HG03354 (cell line): ENCODE measurements around the gene CCPG1.

Source experiments
- ATAC-seq: cut with Tn5 transposase; IDR thresholded peaks from one replicate; pipeline ENCODE4 v1.9.1; 2021; ENCODE audit warnings: mild to moderate bottlenecking; ENCODE audit not compliant: unreplicated experiment, poor library complexity, severe bottlenecking

The CCPG1 gene

GRCh38 chr15:55320963-55321362, 87.2 kb downstream of the CCPG1 start:
- no peak for ATAC-seq

DNA sequence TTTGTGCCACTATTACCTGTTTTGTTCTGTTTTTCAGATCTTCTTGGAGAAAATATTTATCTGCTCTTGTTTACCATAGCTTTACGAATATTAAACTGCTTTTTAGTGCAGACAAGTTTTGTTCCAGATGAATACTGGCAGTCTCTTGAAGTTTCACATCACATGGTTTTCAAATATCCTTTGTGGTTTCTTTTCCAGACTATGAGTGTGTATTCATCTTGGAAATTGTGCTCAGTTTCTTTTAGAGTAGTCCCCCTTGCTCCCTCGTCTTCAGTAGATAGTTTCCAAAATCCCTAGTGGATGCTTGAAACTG, 88.0 kb downstream of the CCPG1 start:
- no peak for ATAC-seq

DNA sequence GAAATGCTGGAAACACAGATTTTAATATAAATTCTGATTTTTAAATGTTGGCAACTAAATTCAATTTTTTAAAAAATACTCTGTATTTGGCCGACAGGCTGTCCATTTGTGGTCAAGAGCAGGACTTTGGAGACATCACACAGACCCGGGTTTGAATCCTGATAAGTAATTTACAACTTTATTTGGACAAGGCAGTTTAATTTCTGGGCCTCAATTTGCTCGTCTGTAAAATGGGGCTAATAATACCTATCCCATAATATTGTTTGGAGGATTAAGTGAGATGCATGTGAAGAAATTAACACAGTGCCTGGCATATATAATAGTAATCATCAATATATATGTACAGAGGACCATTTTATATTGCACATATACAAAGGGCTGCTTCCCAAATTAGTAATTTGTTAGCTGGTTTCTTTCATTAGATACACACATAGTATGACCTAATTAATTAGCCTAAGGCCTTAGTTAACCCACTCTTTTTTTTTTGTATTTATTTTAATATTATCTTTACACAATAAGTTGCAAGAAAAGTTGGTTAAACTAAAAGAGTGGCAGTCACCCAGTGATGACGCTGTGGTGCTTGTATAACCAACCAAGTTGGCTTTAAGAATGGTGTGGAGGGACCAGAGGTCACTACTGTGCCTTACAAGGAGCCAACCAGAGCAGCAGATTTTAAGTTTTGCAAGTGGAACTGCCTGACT, 88.5 kb downstream of the CCPG1 start:
- peak; percentile 36 for ATAC-seq

DNA sequence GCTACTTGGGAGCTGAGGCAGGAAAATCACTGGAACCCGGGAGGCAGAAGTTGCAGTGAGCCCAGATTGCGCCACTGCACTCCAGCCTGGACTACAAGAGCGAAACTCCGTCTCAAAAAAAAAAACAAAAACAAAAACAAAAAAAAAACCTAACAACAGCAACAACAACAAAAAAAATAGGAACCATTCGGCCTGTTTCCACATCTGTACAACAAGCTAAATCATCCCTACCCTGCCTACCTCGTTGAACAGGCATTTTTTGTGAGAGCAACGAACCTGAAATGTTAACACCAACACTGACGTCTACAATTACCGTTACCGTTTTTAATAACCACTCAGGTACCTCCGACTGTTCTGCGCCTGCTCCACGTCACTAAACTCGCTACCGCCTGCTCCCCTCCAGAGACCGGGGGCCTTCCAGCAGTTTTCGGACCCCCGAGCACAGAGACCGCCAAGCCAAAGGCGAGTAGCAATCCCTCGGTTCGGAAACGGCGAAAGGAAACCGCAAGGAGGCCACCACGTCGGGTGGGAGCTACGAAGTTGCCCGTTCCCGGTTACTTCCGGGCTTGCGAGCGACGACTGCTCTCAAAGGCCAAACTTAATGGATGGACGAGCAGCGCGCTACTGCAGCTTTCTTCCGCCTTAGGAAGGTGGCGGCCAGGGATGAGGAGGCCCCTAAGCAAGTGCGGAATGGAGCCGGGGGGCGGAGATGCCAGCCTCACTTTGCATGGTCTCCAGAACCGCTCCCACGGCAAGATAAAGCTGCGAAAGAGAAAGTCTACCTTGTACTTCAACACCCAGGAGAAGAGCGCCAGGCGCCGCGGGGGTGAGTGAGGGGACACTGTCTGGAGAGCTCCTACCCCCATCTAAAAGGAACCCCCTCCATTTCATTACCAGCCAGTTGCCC, 89.3 kb downstream of the CCPG1 start, which contains the start of the genes PIGB and PIGBOS1:
Gene PIGB, plus strand, starts transcription at position 635 of the 907 bp plus-strand sequence. Its CDS starts 29 bp downstream, at position 664.
Gene PIGBOS1, minus strand, starts transcription at position 536 of the 907 bp plus-strand sequence. CDS start 1,331 bp downstream, outside the sequence.
- peak; percentile 92 for ATAC-seq
